ENCODE measurements around the gene ZNF230.

The ZNF230 gene

DNA sequence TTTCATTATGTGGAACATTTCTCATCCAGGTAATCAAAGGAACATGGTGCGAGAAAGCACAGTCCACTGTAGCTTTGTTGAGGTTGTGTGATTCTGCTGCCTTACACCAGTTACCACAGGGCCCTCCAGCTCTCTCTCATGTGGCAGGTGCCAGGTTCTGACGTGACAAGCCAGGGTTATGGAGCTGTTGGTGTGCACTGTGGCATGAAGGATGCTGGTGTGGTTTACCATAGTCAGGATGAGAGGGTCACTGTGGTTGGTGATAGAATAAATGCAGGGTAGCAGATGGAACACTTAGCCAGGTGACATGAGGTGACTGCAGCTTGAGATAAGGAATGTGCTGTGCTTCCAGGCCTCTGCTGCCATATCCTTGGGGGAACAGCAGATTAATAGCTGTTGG lies 56.5 kb downstream of the ZNF230 start:
- Histone ChIP-seq H3K27me3 (ENCODE audit: low read length) (no peaks in the 10 kb centered on the region), H3K9me3 (ENCODE audit: insufficient read depth, low read length) (no peaks in the 10 kb centered on the region), H2AFZ (ENCODE audit: low read depth, low read length, severe bottlenecking) (no peak overlapping the region), H3K36me3 (ENCODE audit: low read length) (no peaks in the 10 kb centered on the region), H3K4me3 (ENCODE audit: insufficient read depth, low read length, poor library complexity, severe bottlenecking) (no peak overlapping the region), H4K20me1 (ENCODE audit: low read depth, low read length) (no peaks in the 10 kb centered on the region), H3K4me2 (ENCODE audit: low read depth, low read length, poor library complexity, severe bottlenecking) (no peak overlapping the region), H3K9ac (ENCODE audit: low read length) (no peak overlapping the region), H3K79me2 (ENCODE audit: insufficient read depth, low read length) (no peaks in the 10 kb centered on the region), H3F3A (ENCODE audit: insufficient read depth) (no peaks in the 10 kb centered on the region), H3K9me2 (replicated peaks; ENCODE audit: insufficient read depth, low read length) (no peaks in the 10 kb centered on the region), H3K27ac (ENCODE audit: low read depth, low read length) (no peak overlapping the region)
- no peak for TF ChIP-seq EZH2phosphoT487 (conservative IDR thresholded peaks at IDR 0.05; ENCODE audit: low read length)
- TF ChIP-seq, protein P1, sequence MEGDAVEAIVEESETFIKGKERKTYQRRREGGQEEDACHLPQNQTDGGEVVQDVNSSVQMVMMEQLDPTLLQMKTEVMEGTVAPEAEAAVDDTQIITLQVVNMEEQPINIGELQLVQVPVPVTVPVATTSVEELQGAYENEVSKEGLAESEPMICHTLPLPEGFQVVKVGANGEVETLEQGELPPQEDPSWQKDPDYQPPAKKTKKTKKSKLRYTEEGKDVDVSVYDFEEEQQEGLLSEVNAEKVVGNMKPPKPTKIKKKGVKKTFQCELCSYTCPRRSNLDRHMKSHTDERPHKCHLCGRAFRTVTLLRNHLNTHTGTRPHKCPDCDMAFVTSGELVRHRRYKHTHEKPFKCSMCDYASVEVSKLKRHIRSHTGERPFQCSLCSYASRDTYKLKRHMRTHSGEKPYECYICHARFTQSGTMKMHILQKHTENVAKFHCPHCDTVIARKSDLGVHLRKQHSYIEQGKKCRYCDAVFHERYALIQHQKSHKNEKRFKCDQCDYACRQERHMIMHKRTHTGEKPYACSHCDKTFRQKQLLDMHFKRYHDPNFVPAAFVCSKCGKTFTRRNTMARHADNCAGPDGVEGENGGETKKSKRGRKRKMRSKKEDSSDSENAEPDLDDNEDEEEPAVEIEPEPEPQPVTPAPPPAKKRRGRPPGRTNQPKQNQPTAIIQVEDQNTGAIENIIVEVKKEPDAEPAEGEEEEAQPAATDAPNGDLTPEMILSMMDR (IDR thresholded peaks at IDR 0.05; ENCODE audit: insufficient read depth, low read length, poor library complexity, severe bottlenecking): no peak

DNA sequence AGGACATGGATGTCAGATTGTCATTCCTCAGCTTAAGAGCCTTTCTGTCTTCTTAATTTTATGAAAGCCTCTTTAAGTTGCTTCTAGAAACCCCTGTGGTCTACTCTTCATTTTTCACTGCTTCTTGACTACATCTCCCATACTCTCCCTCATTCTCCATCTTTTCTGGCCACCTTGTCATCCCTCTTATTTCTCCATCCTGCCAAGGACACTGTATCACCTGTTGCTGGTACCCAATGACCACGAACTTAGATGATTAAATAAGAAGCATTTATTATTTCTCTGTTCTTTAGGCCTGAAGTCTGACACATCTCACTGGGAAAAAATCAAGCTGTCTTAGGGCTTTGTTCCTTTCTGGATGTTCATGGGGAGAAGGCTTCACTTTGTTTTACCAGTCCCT lies 58.3 kb downstream of the ZNF230 start:
- Histone ChIP-seq H3K79me2 (ENCODE audit: insufficient read depth, low read length) (no peaks in the 10 kb centered on the region), H3K4me2 (ENCODE audit: low read depth, low read length, poor library complexity, severe bottlenecking) (no peak overlapping the region), H3K27ac (ENCODE audit: low read depth, low read length) (no peak overlapping the region), H3K27me3 (ENCODE audit: low read length) (no peaks in the 10 kb centered on the region), H3F3A (ENCODE audit: insufficient read depth) (no peaks in the 10 kb centered on the region), H4K20me1 (ENCODE audit: low read depth, low read length) (no peaks in the 10 kb centered on the region), H3K36me3 (ENCODE audit: low read length) (no peaks in the 10 kb centered on the region), H3K9ac (ENCODE audit: low read length) (no peak overlapping the region), H3K4me3 (ENCODE audit: insufficient read depth, low read length, poor library complexity, severe bottlenecking) (no peak overlapping the region), H2AFZ (ENCODE audit: low read depth, low read length, severe bottlenecking) (no peak overlapping the region), H3K9me3 (ENCODE audit: insufficient read depth, low read length) (peaks cover 5% of the 10 kb centered on the region; the same call in 1 of the 2 replicates), H3K9me2 (replicated peaks; ENCODE audit: insufficient read depth, low read length) (no peaks in the 10 kb centered on the region)
- TF ChIP-seq EZH2phosphoT487 (conservative IDR thresholded peaks at IDR 0.05; ENCODE audit: low read length): no peak
- TF ChIP-seq, protein P1 (IDR thresholded peaks at IDR 0.05; ENCODE audit: insufficient read depth, low read length, poor library complexity, severe bottlenecking): no peak

Data from SU-DHL-6 (cell line).